Lung (tissue), 12 donors: ENCODE results near the gene COX4I1. TPM values are rescaled to one million over a fixed set of nuclear protein-coding genes. Genes with fewer than 3 reads are reported as not detected.

Experiments used
- ATAC-seq: fragments of 200-7000 bp; cut with Tn5 transposase; one replicate; pipeline ENCODE4 v1.9.1; 2020; ENCODE audit warnings: moderate number of reproducible peaks; ENCODE audit not compliant: insufficient read depth, low FRiP score
- DNase-seq, 3 donors: peaks; one replicate each; pipeline ENCODE4 v3.0.0-alpha.2; 2013 to 2017
- H3K27ac ChIP-seq, 2 donors: one replicate each; pipeline ENCODE4 v1.5.1; 2013; ENCODE audit warnings: mild to moderate bottlenecking in 2 of 2, moderate library complexity in 2 of 2, control low read depth in 1 of 2, inconsistent platforms in 1 of 2, low read depth in 1 of 2, low read length in 1 of 2
- H3K27me3 ChIP-seq, 3 donors: one replicate each; pipeline ENCODE4 v1.5.1; 2013; ENCODE audit warnings: low read length in 2 of 3; ENCODE audit not compliant: control insufficient read depth in 3 of 3, insufficient read depth in 3 of 3
- H3K36me3 ChIP-seq, 4 donors: one replicate each; pipeline ENCODE4 v1.5.1; 2013; ENCODE audit warnings: low read length in 4 of 4, mild to moderate bottlenecking in 1 of 4, moderate library complexity in 1 of 4; ENCODE audit not compliant: control insufficient read depth in 4 of 4, insufficient read depth in 4 of 4
- H3K4me1 ChIP-seq, 5 donors: one replicate each; pipeline ENCODE4 v1.5.1; 2013; ENCODE audit warnings: low read length in 5 of 5, mild to moderate bottlenecking in 2 of 5, moderate library complexity in 1 of 5; ENCODE audit not compliant: control insufficient read depth in 5 of 5, insufficient read depth in 5 of 5
- H3K4me3 ChIP-seq: one replicate; pipeline ENCODE4 v1.5.1; 2013; ENCODE audit warnings: mild to moderate bottlenecking, control low read depth, moderate library complexity
- H3K9ac ChIP-seq, 2 donors: one replicate each; pipeline ENCODE4 v1.5.1; 2013; ENCODE audit warnings: low read length in 2 of 2, control low read depth in 1 of 2; ENCODE audit not compliant: insufficient read depth in 1 of 2
- H3K9me3 ChIP-seq, 4 donors: one replicate each; pipeline ENCODE4 v1.5.1; 2013; ENCODE audit warnings: low read length in 3 of 4, mild to moderate bottlenecking in 1 of 4, moderate library complexity in 1 of 4; ENCODE audit not compliant: control insufficient read depth in 4 of 4, insufficient read depth in 3 of 4
- CTCF ChIP-seq: IDR thresholded peaks from 2 replicates; pipeline ENCODE4 v1.5.1; 2012; ENCODE audit warnings: mild to moderate bottlenecking; ENCODE audit errors: control extremely low read depth, extremely low read depth
- WGBS, 2 donors: extraction: QIAGEN DNeasy Blood & Tissue Kit; methylation state at CpG; one replicate each; pipeline ENCODE4 v1.1.7; 2013; 5-methylcytosine and 5-hydroxymethylcytosine counted together
- polyA plus RNA-seq, 2 donors: library from polyadenylated mRNA; stranded (reverse); fragments of 200-250 nt; gene quantifications; one replicate each; pipeline ENCODE4 v1.2.1, GENCODE V29; 2013
- total RNA-seq, 2 donors: library from RNA; depleted of rRNA in 1 of 2; stranded (reverse); fragments of >200 nt in 1 of 2; gene quantifications; one replicate each; pipeline ENCODE4 v1.2.1, GENCODE V29; 2014 to 2021
- donor health status: control.
- donor health status: control.
- donor health status: Bipolar disorder and iron deficiency.
- donor health status: healthy.
- donor health status: DM: yes; HTN: yes; CAD: no.

The COX4I1 gene
- total and polyA plus RNA-seq, 4 donors = 243 to 1,291 (median 532) TPM

- Histone ChIP-seq H3K27ac (no peak overlapping the region), H3K27me3 (no peaks in the 10 kb centered on the region), H3K4me3 (no peak overlapping the region), H3K9me3 (no peaks in the 10 kb centered on the region), H3K9ac (no peak overlapping the region), H3K36me3 (peaks cover 6 to 25% (median 22%) of the 10 kb centered on the region in 4 donors), H3K4me1 (peaks cover 0 to 3% (median 0%) of the 10 kb centered on the region in 5 donors)
- no peak for ATAC-seq
- no peak for TF ChIP-seq CTCF
- DNase-seq = no peak
- WGBS, 2 donors = 90 to 92% methylated on average over 11 of the region's 11 CpGs
Measured at GRCh38 chr16:85788819-85789218, 10.7 kb upstream of the COX4I1 start.

- no peak overlapping the region for H3K4me3 ChIP-seq
- TF ChIP-seq CTCF = no peak
- H3K27me3 ChIP-seq = no peaks in the 10 kb centered on the region
- peaks cover 6 to 29% (median 22%) of the 10 kb centered on the region in 4 donors for H3K36me3 ChIP-seq
- no peak overlapping the region for H3K27ac ChIP-seq
- ATAC-seq (no peak), DNase-seq (no peak)
- 92 to 95% methylated on average over 6 of the region's 6 CpGs for WGBS, 2 donors
- H3K4me1 ChIP-seq = peaks cover 0 to 3% (median 0%) of the 10 kb centered on the region in 5 donors
- H3K9ac ChIP-seq = no peak overlapping the region
- H3K9me3 ChIP-seq = no peaks in the 10 kb centered on the region
Measured at GRCh38 chr16:85789773-85790172, 9.7 kb upstream of the COX4I1 start.

- no peak overlapping the region for H3K27ac ChIP-seq
- peaks cover 5 to 24% (median 12%) of the 10 kb centered on the region in 4 donors for H3K36me3 ChIP-seq
- H3K27me3 ChIP-seq = no peaks in the 10 kb centered on the region
- no peak overlapping the region for H3K9ac ChIP-seq
- peaks cover 4 to 8% (median 5%) of the 10 kb centered on the region in 5 donors for H3K4me1 ChIP-seq
- DNase-seq = no peak
- TF ChIP-seq CTCF = no peak
- no peaks in the 10 kb centered on the region for H3K9me3 ChIP-seq
- WGBS, 2 donors = 96 to 98% methylated on average over 5 of the region's 5 CpGs
- H3K4me3 ChIP-seq = no peak overlapping the region
- ATAC-seq = no peak
Measured at GRCh38 chr16:85793662-85794298, 5.7 kb upstream of the COX4I1 start.

GRCh38 chr16:85794696-85795095 lies 4.8 kb upstream of the COX4I1 start:
- DNase-seq (no peak), ATAC-seq (no peak)
- no peak overlapping the region for H3K9ac ChIP-seq
- H3K4me1 ChIP-seq = peaks cover 4 to 8% (median 5%) of the 10 kb centered on the region in 5 donors
- no peak for TF ChIP-seq CTCF
- WGBS, 2 donors = 81 to 89% methylated on average over 8 of the region's 8 CpGs
- H3K36me3 ChIP-seq = peaks cover 5 to 23% (median 11%) of the 10 kb centered on the region in 4 donors
- H3K4me3 ChIP-seq = no peak overlapping the region
- no peak overlapping the region for H3K27ac ChIP-seq
- no peaks in the 10 kb centered on the region for H3K27me3 ChIP-seq
- H3K9me3 ChIP-seq = no peaks in the 10 kb centered on the region
